GM12873 (cell line): ENCODE results near the gene UTY.

ENCODE experiments used
- CTCF ChIP-seq: IDR thresholded peaks from 2 replicates; pipeline ENCODE4 v1.5.1; 2012; ENCODE audit warnings: low read depth, mild to moderate bottlenecking, moderate library complexity, low read length, control low read depth; ENCODE audit not compliant: insufficient read depth; ENCODE audit errors: missing control alignments

UTY gene

GRCh38 chrY:13435968-13436937 lies 43.6 kb downstream of the UTY start:
- TF ChIP-seq CTCF, result no peak

GRCh38 chrY:13435206-13435967 lies 44.4 kb downstream of the UTY start:
- no peak for TF ChIP-seq CTCF

- TF ChIP-seq CTCF, result no peak
These were observed 47.4 kb downstream of the UTY start for GRCh38 chrY:13432293-13433025.

GRCh38 chrY:13429551-13429950 lies 50.3 kb downstream of the UTY start:
- no peak for TF ChIP-seq CTCF

- TF ChIP-seq CTCF, result no peak
These were observed 56.5 kb downstream of the UTY start for GRCh38 chrY:13423281-13423732.

- no peak for TF ChIP-seq CTCF
These were observed 62.8 kb downstream of the UTY start for GRCh38 chrY:13416869-13417661.
